Activated naive CD8-positive, alpha-beta T cell treated with anti-CD3 and anti-CD28 coated beads for 36 hours (primary cell): ENCODE measurements around the gene NUP35. TPM values are rescaled to one million over a fixed set of nuclear protein-coding genes. Genes with fewer than 3 reads are reported as not detected.
"Not testable (repeated sequence)": the region's sequence is repeated elsewhere in the genome, so short reads cannot be mapped to it uniquely, and the experiment has no call there.

Experiments
- DNase-seq: peaks from one replicate; pipeline ENCODE4 v3.0.0; 2021
- H3K27ac Mint-ChIP-seq: one replicate; pipeline ENCODE4 v1.8.0; 2022; ENCODE audit warnings: mild to moderate bottlenecking, moderate library complexity, mixed read lengths
- H3K27me3 Mint-ChIP-seq: one replicate; pipeline ENCODE4 v1.8.0; 2022; ENCODE audit warnings: mild to moderate bottlenecking, mixed read lengths
- H3K36me3 Mint-ChIP-seq: one replicate; pipeline ENCODE4 v1.8.0; 2021; ENCODE audit warnings: mild to moderate bottlenecking, mixed read lengths
- H3K4me1 Mint-ChIP-seq: one replicate; pipeline ENCODE4 v1.8.0; 2021; ENCODE audit warnings: mixed read lengths
- H3K4me3 Mint-ChIP-seq: one replicate; pipeline ENCODE4 v1.8.0; 2022; ENCODE audit warnings: mild to moderate bottlenecking, moderate library complexity, mixed read lengths
- H3K9me3 Mint-ChIP-seq: one replicate; pipeline ENCODE4 v1.8.0; 2022; ENCODE audit warnings: mixed read lengths
- total RNA-seq, 2 experiments: library from RNA; stranded (reverse); gene quantifications; one replicate each; pipeline ENCODE4 v1.2.3, GENCODE V29; 2021

The NUP35 gene
- total RNA-seq, 2 experiments from 2014 or later, result 37.4 to 38.7 TPM

DNA sequence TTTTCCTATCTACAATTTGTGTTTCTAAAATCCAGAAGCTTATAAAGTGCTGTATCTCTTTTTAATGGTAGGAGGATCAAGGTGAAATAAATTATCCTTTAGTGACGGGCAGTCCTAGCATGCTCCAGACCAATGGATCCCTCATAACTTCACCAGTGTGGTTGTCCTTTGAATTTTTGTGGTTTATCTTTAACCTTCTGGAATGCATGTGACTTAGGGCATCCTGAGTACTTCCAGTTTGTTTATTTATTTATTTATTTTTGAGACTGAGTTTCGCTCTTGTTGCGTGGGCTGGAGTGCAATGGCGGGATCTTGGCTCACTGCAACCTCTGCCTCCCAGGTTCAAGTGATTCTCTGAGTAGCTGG, 40.4 kb downstream of the NUP35 start:
- Mint-ChIP-seq H3K4me1 (peaks cover 15% of the 10 kb centered on the region), H3K27ac (no peak overlapping the region), H3K36me3 (peaks cover 78% of the 10 kb centered on the region), H3K9me3 (peaks cover 6% of the 10 kb centered on the region), H3K27me3 (no peaks in the 10 kb centered on the region), H3K4me3 (no peak overlapping the region)
- DNase-seq, result no peak

DNA sequence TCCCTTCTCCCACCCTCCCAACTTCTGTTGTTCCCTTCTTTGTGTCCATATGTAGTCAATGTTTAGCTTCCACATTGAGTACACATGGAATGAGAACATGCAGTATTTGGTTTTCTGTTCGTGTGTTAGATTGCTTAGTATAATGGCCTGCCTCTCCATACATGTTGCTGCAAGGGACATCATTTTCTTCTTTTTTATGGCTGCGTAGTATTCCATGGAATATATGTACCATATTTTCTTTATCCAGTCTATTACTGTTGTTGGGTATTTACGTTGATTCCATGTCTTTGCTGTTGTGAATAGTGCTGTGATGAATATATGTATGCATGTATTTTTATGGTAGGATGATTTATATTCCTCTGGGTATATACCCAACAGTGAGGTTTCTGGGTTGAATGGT, 42.0 kb downstream of the NUP35 start:
- no peak overlapping the region for H3K27ac Mint-ChIP-seq
- no peak for DNase-seq
- H3K27me3 Mint-ChIP-seq, result no peaks in the 10 kb centered on the region
- H3K4me3 Mint-ChIP-seq, result no peak overlapping the region
- peaks cover 85% of the 10 kb centered on the region for H3K36me3 Mint-ChIP-seq
- peaks cover 6% of the 10 kb centered on the region for H3K9me3 Mint-ChIP-seq
- peaks cover 30% of the 10 kb centered on the region for H3K4me1 Mint-ChIP-seq

DNA sequence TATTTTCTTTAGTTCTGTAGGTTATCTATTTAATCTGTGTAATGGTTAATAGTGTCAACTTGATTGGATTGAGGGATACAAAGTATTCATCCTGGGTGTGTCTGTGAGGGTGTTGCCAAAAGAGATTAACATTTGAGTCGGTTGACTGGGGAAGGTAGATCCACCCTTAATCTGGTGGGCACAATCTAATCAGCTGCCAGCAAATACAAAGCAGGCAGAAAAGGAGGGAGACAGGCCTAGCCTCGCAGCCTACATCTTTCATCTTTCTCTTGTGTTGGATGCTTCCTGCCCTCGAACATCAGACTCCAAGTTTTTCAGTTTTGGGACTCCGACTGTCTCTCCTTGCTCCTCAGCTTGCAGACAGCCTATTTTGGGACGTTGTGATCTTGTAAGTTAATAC, 42.7 kb downstream of the NUP35 start:
- Mint-ChIP-seq H3K4me1 (peaks cover 30% of the 10 kb centered on the region), H3K36me3 (peaks cover 84% of the 10 kb centered on the region)
- not testable (repeated sequence) for H3K27ac Mint-ChIP-seq, H3K27me3 Mint-ChIP-seq, DNase-seq, H3K9me3 Mint-ChIP-seq, H3K4me3 Mint-ChIP-seq

DNA sequence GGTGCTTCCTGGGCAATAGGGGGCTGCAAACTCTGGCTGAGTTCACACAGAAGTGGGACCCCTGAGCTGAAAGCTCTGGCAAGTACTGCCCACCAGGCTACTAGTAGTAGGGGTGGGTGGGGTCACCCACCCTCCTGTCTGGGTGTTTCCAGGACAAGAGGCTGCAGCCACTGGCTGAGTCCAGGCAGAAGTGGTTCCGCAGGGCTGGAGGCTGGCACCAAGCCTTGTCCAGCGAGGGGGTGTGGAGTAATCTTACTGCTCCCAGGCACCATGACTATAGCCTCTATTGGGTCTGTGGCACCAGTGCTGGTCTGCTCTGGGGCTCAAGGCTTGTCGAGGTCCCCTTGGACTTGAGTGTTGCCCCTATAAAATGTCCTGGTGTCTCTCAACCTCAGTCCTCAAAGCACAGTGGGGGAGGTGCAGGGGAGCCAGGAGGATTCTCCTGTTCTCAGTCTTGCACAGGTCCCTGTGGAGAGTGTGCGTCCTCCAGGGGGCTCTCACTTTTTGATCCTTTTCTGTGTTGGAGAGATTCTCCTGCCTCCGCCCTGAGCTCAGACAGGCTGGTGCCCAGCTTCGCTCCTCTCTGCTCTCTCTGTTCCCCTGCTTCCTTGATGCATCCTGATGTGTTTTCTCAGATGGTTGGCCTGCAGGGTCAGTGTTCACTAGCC, 48.1 kb downstream of the NUP35 start:
- Mint-ChIP-seq H3K4me1 (peaks cover 26% of the 10 kb centered on the region), H3K27ac (no peak overlapping the region), H3K36me3 (peaks cover 77% of the 10 kb centered on the region), H3K4me3 (no peak overlapping the region), H3K9me3 (peaks cover 25% of the 10 kb centered on the region), H3K27me3 (no peaks in the 10 kb centered on the region)
- no peak for DNase-seq

DNA sequence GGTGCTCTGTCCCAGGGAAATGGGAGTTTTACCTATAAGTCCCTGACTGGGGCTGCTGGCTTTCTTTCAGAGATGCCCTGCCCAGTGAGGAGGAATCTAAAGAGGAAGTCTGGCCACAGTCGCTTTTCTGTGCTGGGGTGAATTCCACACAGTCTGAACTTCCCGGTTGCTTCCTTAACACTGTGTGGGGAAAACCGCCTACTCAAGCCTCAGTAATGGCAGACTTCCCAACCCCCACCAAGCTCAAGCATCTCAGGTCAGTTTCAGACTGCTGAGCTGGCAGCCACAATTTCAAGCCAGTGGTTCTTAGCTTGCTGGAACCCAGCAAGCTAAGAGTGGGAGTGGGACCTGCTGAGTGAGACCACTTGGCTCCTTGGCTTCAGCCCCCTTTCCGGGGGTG, 54.9 kb downstream of the NUP35 start:
- Mint-ChIP-seq H3K4me1 (peaks cover 2% of the 10 kb centered on the region), H3K36me3 (peaks cover 88% of the 10 kb centered on the region), H3K27me3 (no peaks in the 10 kb centered on the region), H3K27ac (no peak overlapping the region), H3K4me3 (no peak overlapping the region), H3K9me3 (peaks cover 48% of the 10 kb centered on the region)
- DNase-seq, result no peak

DNA sequence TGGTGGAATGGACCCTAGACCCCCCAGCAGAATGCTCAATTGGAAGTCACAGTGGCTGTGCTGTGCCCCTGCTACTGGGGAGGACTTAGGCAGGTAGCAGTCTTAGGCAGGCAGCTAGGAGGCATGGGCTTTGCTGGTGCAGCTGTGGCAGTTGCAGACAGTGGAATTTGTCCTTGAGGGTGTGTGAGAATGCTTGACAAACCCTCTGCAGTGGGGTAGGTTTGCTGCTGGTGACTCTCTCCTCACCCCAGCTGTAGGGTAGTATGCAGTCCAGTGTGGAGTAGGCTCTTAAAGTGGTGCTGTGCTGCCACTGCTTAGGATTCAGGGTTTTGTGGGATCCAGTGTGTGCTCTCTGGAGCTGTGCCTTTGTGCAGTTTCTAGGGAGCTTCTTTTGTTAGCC, 61.3 kb downstream of the NUP35 start:
- Mint-ChIP-seq H3K27ac (no peak overlapping the region), H3K4me3 (no peak overlapping the region), H3K9me3 (peaks cover 24% of the 10 kb centered on the region), H3K4me1 (peaks cover 13% of the 10 kb centered on the region), H3K36me3 (peaks cover 84% of the 10 kb centered on the region), H3K27me3 (no peaks in the 10 kb centered on the region)
- no peak for DNase-seq

DNA sequence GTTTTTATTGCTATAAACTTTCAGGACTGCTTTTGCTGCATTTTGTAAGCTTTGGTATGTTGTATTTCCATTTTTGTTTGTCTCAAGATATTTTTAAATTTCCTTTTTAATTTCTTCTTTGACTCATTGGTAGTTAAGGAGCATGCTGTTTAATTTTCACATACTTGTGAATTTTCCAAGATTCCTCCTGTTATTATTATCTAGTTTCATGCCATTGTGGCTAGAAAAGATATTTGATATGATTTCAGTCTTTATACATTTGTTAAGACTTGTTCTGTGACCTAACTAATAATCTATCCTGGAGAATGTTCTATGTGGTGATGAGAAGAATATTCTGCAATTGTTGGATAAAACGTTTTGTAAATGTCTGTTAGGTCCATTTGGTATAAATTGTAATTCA, 62.1 kb downstream of the NUP35 start:
- Mint-ChIP-seq H3K4me1 (peaks cover 13% of the 10 kb centered on the region), H3K27ac (no peak overlapping the region), H3K36me3 (peaks cover 82% of the 10 kb centered on the region), H3K4me3 (no peak overlapping the region), H3K9me3 (peaks cover 24% of the 10 kb centered on the region), H3K27me3 (no peaks in the 10 kb centered on the region)
- DNase-seq, result no peak

DNA sequence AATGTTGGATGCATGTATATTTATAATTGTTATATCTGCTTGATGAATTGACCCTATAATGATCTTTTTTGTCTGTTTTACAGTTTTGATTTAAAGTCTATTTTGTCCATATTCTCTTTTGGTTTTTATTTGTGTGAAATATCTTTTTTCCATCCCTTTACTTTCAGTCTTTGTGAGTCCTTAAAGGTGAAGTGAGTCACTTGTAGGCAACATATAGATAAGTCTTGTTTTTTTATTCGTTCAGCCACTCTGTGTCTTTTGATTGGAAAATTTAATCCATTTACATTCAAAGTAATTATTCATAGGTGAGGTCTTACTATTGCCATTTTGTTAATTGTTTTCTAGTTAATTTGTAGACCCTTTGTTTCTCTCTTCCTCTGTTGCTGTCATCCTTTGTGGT, 62.5 kb downstream of the NUP35 start:
- Mint-ChIP-seq H3K9me3 (peaks cover 21% of the 10 kb centered on the region), H3K27me3 (no peaks in the 10 kb centered on the region), H3K36me3 (peaks cover 82% of the 10 kb centered on the region), H3K4me3 (no peak overlapping the region), H3K4me1 (peaks cover 13% of the 10 kb centered on the region), H3K27ac (peak overlapping the region; percentile 17)
- DNase-seq, result no peak

DNA sequence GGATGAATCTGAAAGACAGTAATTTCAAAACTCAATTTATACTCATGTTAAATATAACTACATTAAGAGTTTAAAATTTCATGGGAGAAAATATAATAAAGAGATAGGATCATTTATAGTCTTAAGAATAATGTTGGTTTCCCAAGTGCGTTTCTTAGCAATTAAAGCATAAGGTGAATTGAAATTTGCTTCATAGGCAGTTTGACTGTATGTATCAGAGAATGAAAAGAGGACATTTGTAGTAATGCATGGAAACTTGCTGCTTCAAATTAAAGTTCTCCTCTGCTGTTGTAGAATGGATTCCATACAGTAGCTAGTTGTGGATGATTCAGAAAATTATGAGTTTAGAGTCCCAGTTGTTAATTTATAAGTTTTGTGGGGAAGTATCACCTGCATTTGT, 68.1 kb downstream of the NUP35 start:
- peaks cover 56% of the 10 kb centered on the region for H3K36me3 Mint-ChIP-seq
- no peaks in the 10 kb centered on the region for H3K4me1 Mint-ChIP-seq
- no peak overlapping the region for H3K4me3 Mint-ChIP-seq
- DNase-seq, result no peak
- H3K9me3 Mint-ChIP-seq, result no peaks in the 10 kb centered on the region
- no peak overlapping the region for H3K27ac Mint-ChIP-seq
- H3K27me3 Mint-ChIP-seq, result no peaks in the 10 kb centered on the region

DNA sequence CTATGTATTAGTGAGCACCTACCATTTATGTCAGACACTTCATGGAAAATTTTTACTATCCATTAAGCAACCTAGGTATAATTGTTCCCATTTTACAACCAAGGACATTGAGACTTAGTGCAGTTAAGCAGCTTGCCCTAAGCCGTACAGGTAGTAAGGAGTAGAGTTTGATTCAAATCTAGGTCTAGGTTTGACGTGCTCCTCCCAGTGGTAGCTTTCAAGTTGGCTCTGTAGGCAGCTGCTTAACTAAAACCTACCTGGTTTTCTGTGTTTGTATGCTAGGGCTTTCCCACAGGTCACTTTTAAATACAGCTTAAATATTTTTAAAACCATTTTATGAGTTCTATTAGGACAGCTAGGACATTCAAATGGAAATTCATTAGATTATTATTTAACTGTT, 69.7 kb downstream of the NUP35 start:
- Mint-ChIP-seq H3K36me3 (peaks cover 57% of the 10 kb centered on the region), H3K4me1 (no peaks in the 10 kb centered on the region), H3K9me3 (peaks cover 7% of the 10 kb centered on the region), H3K27ac (no peak overlapping the region), H3K4me3 (no peak overlapping the region), H3K27me3 (no peaks in the 10 kb centered on the region)
- no peak for DNase-seq

DNA sequence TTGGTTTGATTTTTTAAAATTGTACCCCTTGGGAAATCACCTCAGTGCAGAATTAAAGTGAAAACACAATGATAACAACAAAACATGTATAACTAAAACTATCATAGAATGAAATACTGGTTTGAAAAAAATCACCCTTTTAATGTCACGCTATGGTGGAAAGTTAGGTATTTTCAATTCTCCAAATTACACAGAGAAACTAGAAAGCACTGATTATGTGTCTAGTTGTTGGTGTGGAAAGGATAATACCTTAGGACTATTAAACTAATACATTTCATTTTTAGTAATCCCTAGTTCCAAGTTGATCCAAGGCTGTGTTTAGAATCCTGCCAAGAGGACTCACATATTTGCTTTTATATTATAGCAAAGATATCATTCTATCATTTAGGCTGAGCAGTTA, 71.2 kb downstream of the NUP35 start:
- H3K36me3 Mint-ChIP-seq, result peaks cover 55% of the 10 kb centered on the region
- no peak for DNase-seq
- H3K4me1 Mint-ChIP-seq, result no peaks in the 10 kb centered on the region
- no peak overlapping the region for H3K4me3 Mint-ChIP-seq
- no peaks in the 10 kb centered on the region for H3K27me3 Mint-ChIP-seq
- no peak overlapping the region for H3K27ac Mint-ChIP-seq
- H3K9me3 Mint-ChIP-seq, result peaks cover 7% of the 10 kb centered on the region

DNA sequence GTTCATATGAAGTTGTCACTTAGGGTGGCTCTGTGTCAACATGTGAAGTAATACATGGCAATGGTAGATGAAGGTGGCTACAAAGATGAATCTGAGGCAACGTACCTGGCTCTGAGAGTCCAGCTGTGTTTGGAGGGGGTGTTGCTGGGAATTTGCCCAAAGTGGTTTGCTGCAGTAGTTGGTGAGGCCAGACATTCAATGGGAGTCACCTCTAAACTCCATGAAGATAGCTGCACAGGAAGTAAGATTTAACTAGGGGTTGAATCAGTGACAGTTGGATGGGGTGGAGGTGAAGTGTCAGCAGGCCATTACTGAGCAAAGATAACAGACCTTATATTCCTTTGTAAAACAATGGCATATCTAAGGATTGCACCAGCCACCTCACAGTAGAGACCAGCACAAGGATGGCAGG, 71.8 kb downstream of the NUP35 start:
- Mint-ChIP-seq H3K9me3 (peaks cover 7% of the 10 kb centered on the region), H3K36me3 (peaks cover 52% of the 10 kb centered on the region), H3K27ac (no peak overlapping the region), H3K4me1 (no peaks in the 10 kb centered on the region), H3K4me3 (no peak overlapping the region), H3K27me3 (no peaks in the 10 kb centered on the region)
- no peak for DNase-seq

DNA sequence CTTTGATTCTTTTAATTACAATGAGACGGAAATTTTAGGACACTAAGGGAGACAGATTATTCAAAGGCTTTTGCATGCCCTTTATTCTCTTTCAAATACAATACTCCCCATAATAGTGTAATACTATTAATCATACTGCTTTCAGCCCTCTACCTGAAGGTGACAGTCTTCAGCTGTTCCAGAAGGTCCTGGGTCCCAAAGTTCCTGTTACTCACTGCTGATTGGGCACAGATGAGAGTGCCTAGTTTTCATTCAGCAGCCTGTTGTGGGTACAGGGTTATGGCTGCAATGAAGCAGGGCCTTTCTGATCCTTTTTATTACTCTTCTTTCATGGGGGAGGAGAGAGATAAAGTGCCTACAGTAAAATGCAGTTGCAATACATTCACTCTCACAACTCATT, 80.2 kb downstream of the NUP35 start:
- H3K27ac Mint-ChIP-seq, result no peak overlapping the region
- no peaks in the 10 kb centered on the region for H3K27me3 Mint-ChIP-seq
- DNase-seq, result no peak
- H3K4me3 Mint-ChIP-seq, result no peak overlapping the region
- peaks cover 21% of the 10 kb centered on the region for H3K36me3 Mint-ChIP-seq
- peaks cover 3% of the 10 kb centered on the region for H3K4me1 Mint-ChIP-seq
- peaks cover 5% of the 10 kb centered on the region for H3K9me3 Mint-ChIP-seq

DNA sequence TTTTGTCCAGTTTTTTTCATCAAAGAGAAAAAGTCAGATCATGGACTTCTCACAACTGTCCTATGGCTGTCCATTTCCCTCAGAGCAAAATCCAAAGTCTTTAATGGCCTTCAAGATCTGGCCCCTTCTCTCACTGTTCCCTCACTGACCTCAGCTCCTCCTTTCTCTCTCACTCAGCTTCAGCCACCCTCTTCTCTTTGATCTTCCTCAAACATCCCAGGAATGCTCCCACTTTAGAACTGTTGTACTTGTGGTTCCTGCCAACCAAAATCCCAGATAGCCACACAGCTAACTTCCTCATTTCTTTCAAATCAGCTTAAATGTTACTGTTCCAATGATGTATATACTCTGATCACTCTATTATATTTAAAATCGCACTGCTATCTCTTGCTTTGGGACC, 82.9 kb downstream of the NUP35 start:
- no peak for DNase-seq
- Mint-ChIP-seq H3K4me3 (no peak overlapping the region), H3K27ac (no peak overlapping the region), H3K27me3 (no peaks in the 10 kb centered on the region), H3K36me3 (peaks cover 33% of the 10 kb centered on the region), H3K4me1 (peaks cover 4% of the 10 kb centered on the region), H3K9me3 (peaks cover 13% of the 10 kb centered on the region)

DNA sequence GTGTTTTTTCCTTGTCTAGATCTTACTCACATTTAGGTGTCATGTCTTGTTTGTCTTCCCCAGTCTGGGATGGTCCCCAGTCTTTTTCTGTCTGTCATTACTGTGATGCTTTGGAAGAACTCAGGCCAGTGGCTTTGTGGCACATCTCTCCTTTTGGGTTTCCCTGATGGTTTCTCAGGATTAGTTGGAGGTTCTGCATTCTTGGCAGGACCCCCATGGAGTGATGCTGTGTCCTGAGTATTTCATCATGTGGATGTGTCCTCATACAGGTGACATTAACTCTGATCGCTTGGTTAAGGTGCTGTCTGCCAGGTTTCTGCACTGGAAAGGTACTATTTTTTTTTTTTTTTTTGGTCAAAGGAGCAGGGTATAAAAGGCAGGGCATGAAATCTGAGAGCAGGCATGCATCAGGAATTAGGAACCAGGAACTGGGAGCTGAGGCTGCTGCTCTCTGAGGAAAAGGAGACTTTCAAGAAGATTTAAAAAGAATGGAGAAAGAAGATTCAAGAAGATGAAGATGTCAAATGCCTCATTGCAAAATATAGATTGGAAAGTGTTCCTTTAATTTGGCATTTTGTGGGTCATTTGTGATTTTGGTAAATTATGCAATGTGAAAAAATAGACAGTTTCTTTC, 85.3 kb downstream of the NUP35 start:
- Mint-ChIP-seq H3K9me3 (peaks cover 13% of the 10 kb centered on the region), H3K4me1 (peaks cover 12% of the 10 kb centered on the region), H3K4me3 (no peak overlapping the region), H3K27me3 (no peaks in the 10 kb centered on the region), H3K36me3 (peaks cover 45% of the 10 kb centered on the region), H3K27ac (no peak overlapping the region)
- no peak for DNase-seq
